DOHH2 (cell line): ENCODE results near the gene CPAMD8.
"Not testable (repeated sequence)": the region's sequence is repeated elsewhere in the genome, so short reads cannot be mapped to it uniquely, and the experiment has no call there.

Experiments used
- H3F3A ChIP-seq: fragments of 200-600 bp; sonication (generic), shearing (Covaris generic); 2 replicates; pipeline ENCODE4 v1.6.0; 2016; ENCODE audit warnings: antibody characterized with exemption, mild to moderate bottlenecking; ENCODE audit not compliant: control insufficient read depth, insufficient read depth
- H3K27ac ChIP-seq: fragments of 200-600 bp; sonication (generic); 2 replicates; pipeline ENCODE4 v1.5.1; 2014; ENCODE audit warnings: low read depth, mild to moderate bottlenecking, low read length, moderate library complexity
- H3K27me3 ChIP-seq: fragments of 200-600 bp; sonication (generic); 2 replicates; pipeline ENCODE4 v1.6.1; 2014; ENCODE audit warnings: mild to moderate bottlenecking, low read length, mixed read lengths; ENCODE audit not compliant: control insufficient read depth
- H3K36me3 ChIP-seq: fragments of 200-600 bp; sonication (generic); 2 replicates; pipeline ENCODE4 v1.6.1; 2014; ENCODE audit warnings: mild to moderate bottlenecking, low read length, moderate library complexity, mixed read lengths; ENCODE audit not compliant: control insufficient read depth
- H3K4me1 ChIP-seq: fragments of 200-600 bp; sonication (generic); 2 replicates; pipeline ENCODE4 v1.6.1; 2014; ENCODE audit warnings: mild to moderate bottlenecking, low read length, mixed read lengths; ENCODE audit not compliant: control insufficient read depth
- H3K4me2 ChIP-seq: fragments of 200-600 bp; sonication (generic); 2 replicates; pipeline ENCODE4 v1.6.0; 2014; ENCODE audit warnings: mild to moderate bottlenecking, low read length, moderate library complexity
- H3K4me3 ChIP-seq: fragments of 200-600 bp; sonication (generic); 2 replicates; pipeline ENCODE4 v1.5.1; 2014; ENCODE audit warnings: mild to moderate bottlenecking, low read length, mixed read lengths
- H3K79me2 ChIP-seq: fragments of 200-600 bp; sonication (generic); 2 replicates; pipeline ENCODE4 v1.6.1; 2014; ENCODE audit warnings: mild to moderate bottlenecking, low read length, mixed read lengths; ENCODE audit not compliant: control insufficient read depth
- H3K9me2 ChIP-seq: fragments of 200-600 bp; sonication (generic); replicated peaks from 2 replicates; pipeline ENCODE4 v1.6.1; 2014; ENCODE audit warnings: mild to moderate bottlenecking, low read length, mixed read lengths; ENCODE audit not compliant: control insufficient read depth
- H3K9me3 ChIP-seq: fragments of 200-600 bp; sonication (generic); 2 replicates; pipeline ENCODE4 v1.6.1; 2014; ENCODE audit warnings: antibody characterized with exemption, low read length, mixed read lengths; ENCODE audit not compliant: control insufficient read depth, insufficient read depth
- H4K20me1 ChIP-seq: fragments of 200-600 bp; sonication (generic); 2 replicates; pipeline ENCODE4 v1.6.0; 2014; ENCODE audit warnings: low read depth, mild to moderate bottlenecking, antibody characterized with exemption, low read length, moderate library complexity; ENCODE audit not compliant: control insufficient read depth, insufficient read depth
- CTCF ChIP-seq: fragments of 200-600 bp; sonication (generic); IDR thresholded peaks from one replicate; pipeline ENCODE4 v1.5.1; 2014; ENCODE audit warnings: antibody characterized with exemption, mild to moderate bottlenecking, low read depth, low read length; ENCODE audit not compliant: poor library complexity, severe bottlenecking
- EZH2phosphoT487 ChIP-seq: fragments of 200-600 bp; sonication (generic); IDR thresholded peaks from 2 replicates; pipeline ENCODE4 v1.6.1; 2017; ENCODE audit warnings: borderline replicate concordance, mild to moderate bottlenecking, antibody characterized with exemption, low read length, moderate library complexity, mixed read lengths

CPAMD8 gene

DNA sequence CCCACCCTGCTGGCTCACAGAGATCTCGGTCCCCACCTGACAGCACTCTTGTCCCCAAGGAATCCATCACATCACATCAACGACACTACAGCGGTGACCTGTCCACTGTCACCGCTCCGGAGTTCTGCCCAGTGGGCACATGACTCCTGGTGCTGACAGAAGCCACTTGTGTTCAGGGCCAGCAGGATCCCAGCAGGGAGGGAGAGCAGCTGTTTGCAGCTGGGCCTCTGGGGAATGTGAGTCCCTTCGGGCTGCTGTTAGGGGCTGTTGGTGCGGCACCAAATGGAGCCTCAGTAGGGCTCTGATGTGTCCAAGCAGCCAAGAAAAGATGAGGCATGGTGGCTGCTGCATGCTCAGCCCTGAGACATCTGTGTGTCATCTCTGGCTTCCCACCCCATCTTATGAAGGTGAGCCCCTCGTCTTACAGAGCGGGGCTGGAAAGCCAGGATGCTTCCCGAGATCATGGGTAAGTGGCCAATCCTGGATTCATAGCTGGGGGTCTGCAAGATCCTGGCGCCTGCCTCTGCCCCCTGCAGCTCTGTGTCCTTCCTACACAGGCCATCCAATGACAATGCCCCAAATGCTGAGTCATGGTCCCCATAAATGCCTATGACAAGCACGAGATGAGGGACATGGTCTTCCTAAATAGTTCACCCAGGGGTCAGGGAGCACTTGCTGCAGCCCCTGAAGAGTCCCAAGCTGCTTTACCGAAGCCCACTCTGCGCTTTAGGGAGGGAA is 81.8 kb downstream of the CPAMD8 start:
- TF ChIP-seq EZH2phosphoT487: no peak
- no peak for TF ChIP-seq CTCF
- H3K27me3 ChIP-seq: no peaks in the 10 kb centered on the region

DNA sequence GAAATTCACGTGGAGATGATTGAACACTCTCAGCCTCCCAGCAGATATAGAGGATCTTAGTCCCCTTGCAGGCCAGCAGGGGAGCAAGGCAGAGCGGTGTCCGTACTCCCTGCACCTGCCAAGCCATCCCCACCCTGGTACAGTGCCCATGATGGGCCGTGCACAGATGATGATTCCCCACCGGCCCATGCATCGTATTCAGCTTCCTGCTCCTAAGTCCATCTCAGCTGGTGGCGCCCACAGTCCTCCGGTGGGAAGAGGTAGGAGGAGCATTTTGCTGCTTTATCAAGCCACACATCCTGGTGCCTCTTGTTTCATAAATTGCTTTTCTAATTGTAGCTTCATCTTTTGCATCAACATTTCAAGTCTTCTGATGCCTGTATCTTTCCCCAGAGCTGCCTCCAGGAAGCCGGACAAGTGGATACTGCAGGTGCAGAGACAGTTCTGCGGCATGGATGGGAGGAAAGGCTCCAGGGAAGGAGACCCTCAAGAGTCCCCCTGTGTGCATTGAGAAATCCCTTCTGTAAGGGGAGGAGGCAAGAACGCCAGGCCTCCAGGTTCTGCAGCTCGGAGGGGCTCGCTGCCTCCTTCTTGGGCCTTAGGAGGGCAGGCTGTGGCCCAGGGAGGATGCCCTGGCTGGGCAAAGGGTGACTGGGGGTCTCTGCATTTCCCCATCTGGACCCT is 82.5 kb downstream of the CPAMD8 start:
- no peaks in the 10 kb centered on the region for H4K20me1 ChIP-seq

More for the DNA sequence above, 81.8 kb downstream of the CPAMD8 start:
- Histone ChIP-seq H3K4me3 (no peak overlapping the region), H3K9me3 (peaks cover 5% of the 10 kb centered on the region; the same call in 1 of the 2 replicates), H3K4me2 (no peak overlapping the region), H4K20me1 (no peaks in the 10 kb centered on the region), H3F3A (no peaks in the 10 kb centered on the region), H3K79me2 (no peaks in the 10 kb centered on the region), H3K27ac (no peak overlapping the region), H3K4me1 (peaks cover 5% of the 10 kb centered on the region), H3K9me2 (no peaks in the 10 kb centered on the region), H3K36me3 (no peaks in the 10 kb centered on the region)

DNA sequence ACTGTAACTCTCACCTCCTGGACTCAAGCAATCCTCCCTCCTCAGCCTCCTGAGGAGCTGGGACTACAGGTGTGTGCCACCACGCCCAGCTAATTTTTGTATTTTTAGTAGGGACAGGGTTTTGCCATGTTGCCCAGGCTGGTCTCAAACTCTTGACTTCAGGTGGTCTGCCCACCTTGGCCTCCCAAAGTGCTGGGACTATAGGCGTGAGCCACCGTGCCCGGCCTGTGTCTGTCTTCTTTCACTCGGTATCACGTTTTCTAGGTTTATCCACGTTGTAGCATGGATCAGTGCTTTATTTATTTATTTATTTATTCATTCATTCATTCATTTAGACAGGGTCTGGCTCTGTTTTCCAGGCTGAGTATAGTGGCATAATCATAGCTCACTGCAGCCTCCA is 83.5 kb downstream of the CPAMD8 start:
- not testable (repeated sequence) for H3K27ac ChIP-seq, H3K27me3 ChIP-seq, H4K20me1 ChIP-seq

More for the DNA sequence above, 82.5 kb downstream of the CPAMD8 start:
- Histone ChIP-seq H3K4me1 (no peaks in the 10 kb centered on the region), H3K27me3 (no peaks in the 10 kb centered on the region), H3K4me2 (no peak overlapping the region), H3K36me3 (no peaks in the 10 kb centered on the region), H3K9me2 (no peaks in the 10 kb centered on the region), H3K9me3 (peaks cover 5% of the 10 kb centered on the region; the same call in 1 of the 2 replicates), H3K79me2 (no peaks in the 10 kb centered on the region), H3K4me3 (no peak overlapping the region), H3K27ac (no peak overlapping the region), H3F3A (no peaks in the 10 kb centered on the region)
- TF ChIP-seq CTCF (no peak), EZH2phosphoT487 (no peak)

GRCh38 chr19:16942583-16942982 is 84.0 kb downstream of the CPAMD8 start:
- Histone ChIP-seq H4K20me1 (no peaks in the 10 kb centered on the region), H3K4me1 (no peaks in the 10 kb centered on the region), H3K9me2 (no peaks in the 10 kb centered on the region), H3K4me2 (no peak overlapping the region), H3K27ac (no peak overlapping the region), H3K9me3 (peaks cover 5% of the 10 kb centered on the region; the same call in 1 of the 2 replicates), H3K79me2 (no peaks in the 10 kb centered on the region), H3K4me3 (no peak overlapping the region), H3K27me3 (no peaks in the 10 kb centered on the region), H3F3A (no peaks in the 10 kb centered on the region), H3K36me3 (no peaks in the 10 kb centered on the region)
- no peak for TF ChIP-seq CTCF
- no peak for TF ChIP-seq EZH2phosphoT487

More for the DNA sequence above, 83.5 kb downstream of the CPAMD8 start:
- not testable (repeated sequence) for H3K4me1 ChIP-seq, H3K9me2 ChIP-seq, H3K36me3 ChIP-seq, H3K79me2 ChIP-seq, H3F3A ChIP-seq, H3K9me3 ChIP-seq, H3K4me3 ChIP-seq, H3K4me2 ChIP-seq
